ENCODE measurements around the gene FAM174C.
A peak's percentile ranks its signal among the peaks of the same experiment; 100 is the strongest.
"Not testable (repeated sequence)": the region's sequence is repeated elsewhere in the genome, so short reads cannot be mapped to it uniquely, and the experiment has no call there.

The FAM174C gene

GRCh38 chr19:1237754-1238368, 37.5 kb upstream of the FAM174C start, which contains the start of gene CBARP:
Gene CBARP, minus strand, starts transcription at chr19:1238005. Its CDS starts 1,905 bp downstream, at chr19:1236100.
- DNase-seq: no peak

GRCh38 chr19:1238369-1239303, 36.7 kb upstream of the FAM174C start:
- no peak for DNase-seq

GRCh38 chr19:1239420-1239795, 35.9 kb upstream of the FAM174C start:
- DNase-seq: no peak

- DNase-seq: peak; percentile 75
Measured at GRCh38 chr19:1239796-1240737, 35.3 kb upstream of the FAM174C start.

GRCh38 chr19:1240925-1241324, 34.4 kb upstream of the FAM174C start:
- DNase-seq: no peak

GRCh38 chr19:1241417-1242095, 33.8 kb upstream of the FAM174C start, which contains the start of gene ATP5F1D:
Gene ATP5F1D, plus strand, starts transcription at chr19:1241751. Its CDS starts 100 bp downstream, at chr19:1241851.
- peak; percentile 88 for DNase-seq

GRCh38 chr19:1243768-1244692, 31.3 kb upstream of the FAM174C start:
- DNase-seq: peak; percentile 69

- peak; percentile 35 for DNase-seq
Measured at GRCh38 chr19:1244693-1245451, 30.5 kb upstream of the FAM174C start.

- DNase-seq: no peak
Measured at GRCh38 chr19:1245494-1246264, 29.7 kb upstream of the FAM174C start.

- not testable (repeated sequence) for DNase-seq
Measured at GRCh38 chr19:1246265-1247087, 28.9 kb upstream of the FAM174C start.

GRCh38 chr19:1247748-1248138, 27.6 kb upstream of the FAM174C start:
- no peak for DNase-seq

- no peak for DNase-seq
Measured at GRCh38 chr19:1248139-1248785, 27.1 kb upstream of the FAM174C start, which contains the start of gene MIDN. Gene MIDN, plus strand, starts transcription at chr19:1248583. Its CDS starts 1,714 bp downstream, at chr19:1250297.

- peak; percentile 61 for DNase-seq
Measured at GRCh38 chr19:1248786-1249297, 26.5 kb upstream of the FAM174C start.

GRCh38 chr19:1249298-1249989, 25.9 kb upstream of the FAM174C start:
- DNase-seq: peak; percentile 96

GRCh38 chr19:1249990-1250436, 25.3 kb upstream of the FAM174C start:
- DNase-seq: no peak

GRCh38 chr19:1250437-1251260, 24.7 kb upstream of the FAM174C start:
- peak; percentile 17 for DNase-seq
